GM12878 (cell line): ENCODE measurements around the gene PLA2G1B.

Source experiments
- EZH2 ChIP-seq: IDR thresholded peaks from 2 replicates; pipeline ENCODE4 v1.6.1; 2012; ENCODE audit warnings: low read depth, mild to moderate bottlenecking, control low read depth, inconsistent platforms, low read length, borderline replicate concordance; ENCODE audit not compliant: control insufficient read depth
- JUND ChIP-seq: IDR thresholded peaks from 2 replicates; pipeline ENCODE4 v1.6.1; 2012; ENCODE audit warnings: low read depth, mild to moderate bottlenecking, low read length, improper control_type of control experiment, moderate library complexity
- SUPT20H ChIP-seq: IDR thresholded peaks from 2 replicates; pipeline ENCODE4 v1.6.1; 2011; ENCODE audit warnings: low read depth, mild to moderate bottlenecking, low read length, moderate library complexity, borderline replicate concordance; ENCODE audit not compliant: control insufficient read depth
- TBL1XR1 ChIP-seq: IDR thresholded peaks from 2 replicates; pipeline ENCODE4 v1.6.1; 2012; ENCODE audit warnings: low read depth, low read length, improper control_type of control experiment
- TF ChIP-seq, protein P1 (sequence below), 3 experiments: IDR thresholded peaks in 2 of 3; conservative IDR thresholded peaks in 1 of 3; 2 replicates each; pipeline ENCODE4 v1.5.1; 2011; ENCODE audit warnings: low read depth in 3 of 3, low read length in 3 of 3, mild to moderate bottlenecking in 3 of 3, control low read depth in 2 of 3, moderate library complexity in 2 of 3, inconsistent platforms in 1 of 3, mixed read lengths in 1 of 3; ENCODE audit not compliant: control insufficient read depth in 2 of 3, insufficient read depth in 1 of 3; ENCODE audit errors: extremely low read depth in 1 of 3

- TF ChIP-seq, protein P1, sequence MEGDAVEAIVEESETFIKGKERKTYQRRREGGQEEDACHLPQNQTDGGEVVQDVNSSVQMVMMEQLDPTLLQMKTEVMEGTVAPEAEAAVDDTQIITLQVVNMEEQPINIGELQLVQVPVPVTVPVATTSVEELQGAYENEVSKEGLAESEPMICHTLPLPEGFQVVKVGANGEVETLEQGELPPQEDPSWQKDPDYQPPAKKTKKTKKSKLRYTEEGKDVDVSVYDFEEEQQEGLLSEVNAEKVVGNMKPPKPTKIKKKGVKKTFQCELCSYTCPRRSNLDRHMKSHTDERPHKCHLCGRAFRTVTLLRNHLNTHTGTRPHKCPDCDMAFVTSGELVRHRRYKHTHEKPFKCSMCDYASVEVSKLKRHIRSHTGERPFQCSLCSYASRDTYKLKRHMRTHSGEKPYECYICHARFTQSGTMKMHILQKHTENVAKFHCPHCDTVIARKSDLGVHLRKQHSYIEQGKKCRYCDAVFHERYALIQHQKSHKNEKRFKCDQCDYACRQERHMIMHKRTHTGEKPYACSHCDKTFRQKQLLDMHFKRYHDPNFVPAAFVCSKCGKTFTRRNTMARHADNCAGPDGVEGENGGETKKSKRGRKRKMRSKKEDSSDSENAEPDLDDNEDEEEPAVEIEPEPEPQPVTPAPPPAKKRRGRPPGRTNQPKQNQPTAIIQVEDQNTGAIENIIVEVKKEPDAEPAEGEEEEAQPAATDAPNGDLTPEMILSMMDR (IDR thresholded peaks at IDR 0.05 in 2 of 3, conservative IDR thresholded peaks at IDR 0.05 in 1 of 3; ENCODE audit: control insufficient read depth in 2 of 3, extremely low read depth in 1 of 3, insufficient read depth in 1 of 3, low read depth in 3 of 3, low read length in 3 of 3) = no peak
- no peak for TF ChIP-seq JUND
- no peak for TF ChIP-seq EZH2
- no peak for TF ChIP-seq TBL1XR1
- TF ChIP-seq SUPT20H = no peak
Measured at GRCh38 chr12:120366341-120366705, 38.7 kb upstream of the PLA2G1B start.
